H1 (cell line): ENCODE results near the gene PTDSS2. TPM values are rescaled to one million over a fixed set of nuclear protein-coding genes. Genes with fewer than 3 reads are reported as not detected.

Source experiments
- CTCF ChIA-PET: fragments of 300-600 bp; sonication (Branson Sonifier 250); formaldehyde crosslinking; loops from one replicate; lab custom pipeline; 2021; ENCODE audit not compliant: partially characterized antibody; lab: Charles Lee
- POLR2A ChIA-PET: fragments of 300-600 bp; sonication (Branson Sonifier 250); formaldehyde crosslinking; loops from one replicate; lab custom pipeline; 2021; ENCODE audit warnings: inconsistent platforms; ENCODE audit not compliant: partially characterized antibody; lab: Charles Lee
- DNase-seq, 2 experiments: peaks; one replicate each; pipeline versions ENCODE4 v3.0.0 to v3.0.0-alpha.2; 2010 to 2022; ENCODE audit warnings: low spot score in 2 of 2, low read depth in 1 of 2, mixed read lengths in 1 of 2
- FAIRE-seq: peaks from 2 replicates; lab custom pipeline; 2011; peaks lifted over from hg19 to GRCh38; lab: Jason Lieb, UNC
- H2AFZ ChIP-seq: 2 replicates; pipeline ENCODE4 v1.8.1; 2012; ENCODE audit warnings: low read length, inconsistent platforms
- H2AK5ac ChIP-seq: 2 replicates; pipeline ENCODE4 v1.6.1; 2013; ENCODE audit warnings: low read depth, low read length
- H2BK120ac ChIP-seq: replicated peaks from 2 replicates; pipeline ENCODE3; 2013; ENCODE audit warnings: low read depth, low read length, inconsistent platforms
- H2BK12ac ChIP-seq: 2 replicates; pipeline ENCODE4 v1.6.1; 2013; ENCODE audit warnings: low read depth, low read length
- H2BK15ac ChIP-seq: 2 replicates; pipeline ENCODE4 v1.6.1; 2013; ENCODE audit warnings: low read length
- H2BK20ac ChIP-seq: 2 replicates; pipeline ENCODE4 v1.6.1; 2013; ENCODE audit warnings: low read length
- H2BK5ac ChIP-seq: 2 replicates; pipeline ENCODE4 v1.6.1; 2013; ENCODE audit warnings: low read depth, low read length
- H3K14ac ChIP-seq: 2 replicates; pipeline ENCODE4 v1.6.1; 2013; ENCODE audit warnings: inconsistent platforms; ENCODE audit not compliant: insufficient read length
- H3K18ac ChIP-seq: 2 replicates; pipeline ENCODE4 v1.6.1; 2013; ENCODE audit warnings: low read length; ENCODE audit errors: extremely low read depth
- H3K23ac ChIP-seq: 2 replicates; pipeline ENCODE4 v1.6.1; 2013; ENCODE audit warnings: inconsistent platforms; ENCODE audit not compliant: insufficient read length
- H3K23me2 ChIP-seq: 2 replicates; pipeline ENCODE4 v1.6.1; 2013; ENCODE audit warnings: low read depth, low read length
- H3K27ac ChIP-seq: 2 replicates; pipeline ENCODE4 v1.6.1; 2011; ENCODE audit warnings: low read depth, low read length, inconsistent platforms
- H3K27me3 ChIP-seq, 4 experiments: replicated peaks in 1 of 4; 1 replicate in 1 of 4; 2 replicates in 3 of 4; pipeline versions ENCODE4 v1.6.1 to v1.8.1; 2011 to 2013; ENCODE audit warnings: low read length in 3 of 4, mild to moderate bottlenecking in 3 of 4, inconsistent platforms in 2 of 4, mixed read lengths in 2 of 4, moderate library complexity in 1 of 4; ENCODE audit not compliant: control insufficient read depth in 3 of 4, insufficient read depth in 3 of 4; ENCODE audit errors: extremely low read depth in 1 of 4
- H3K36me3 ChIP-seq, 4 experiments: 2 replicates each; pipeline versions ENCODE4 v1.6.1 to v1.8.1; 2011 to 2013; ENCODE audit warnings: mild to moderate bottlenecking in 4 of 4, low read length in 3 of 4, moderate library complexity in 2 of 4, control low read depth in 1 of 4, inconsistent platforms in 1 of 4; ENCODE audit not compliant: insufficient read depth in 4 of 4, control insufficient read depth in 2 of 4
- H3K4ac ChIP-seq: replicated peaks from 2 replicates; pipeline ENCODE3; 2013; ENCODE audit warnings: low read length, low read depth, mixed read lengths, inconsistent platforms; ENCODE audit not compliant: insufficient read length
- H3K4me1 ChIP-seq, 4 experiments: replicated peaks in 1 of 4; 1 replicate in 1 of 4; 2 replicates in 3 of 4; pipeline versions ENCODE4 v1.6.1 to v1.8.1; 2011 to 2013; ENCODE audit warnings: low read length in 3 of 4, inconsistent platforms in 2 of 4, mixed read lengths in 1 of 4; ENCODE audit not compliant: insufficient read depth in 4 of 4, control insufficient read depth in 3 of 4
- H3K4me2 ChIP-seq, 2 experiments: 2 replicates each; pipeline versions ENCODE4 v1.6.1 to v1.8.1; 2011 to 2013; ENCODE audit warnings: low read depth in 2 of 2, low read length in 2 of 2, control low read depth in 1 of 2, inconsistent platforms in 1 of 2, mild to moderate bottlenecking in 1 of 2; ENCODE audit not compliant: insufficient read depth in 1 of 2
- H3K4me3 ChIP-seq, 4 experiments: fragments of 200-600, 300-600 bp in 1 of 4; sonication (generic), shearing (Covaris generic), sonication (Bioruptor Twin) in 1 of 4; 2 replicates each; pipeline versions ENCODE4 v1.5.1 to v1.8.1; 2011 to 2016; ENCODE audit warnings: low read length in 4 of 4, low read depth in 3 of 4, control low read depth in 2 of 4, inconsistent platforms in 2 of 4, mild to moderate bottlenecking in 2 of 4, mixed read lengths in 1 of 4, moderate library complexity in 1 of 4; ENCODE audit not compliant: insufficient read depth in 2 of 4; ENCODE audit errors: extremely low read depth in 1 of 4
- H3K56ac ChIP-seq: replicated peaks from 2 replicates; pipeline ENCODE3; 2013; ENCODE audit warnings: low read depth, mild to moderate bottlenecking, mixed read lengths, low read length, inconsistent platforms; ENCODE audit not compliant: insufficient read length
- H3K79me1 ChIP-seq: 2 replicates; pipeline ENCODE4 v1.6.1; 2013; ENCODE audit warnings: low read depth, low read length, control low read depth
- H3K79me2 ChIP-seq, 2 experiments: 2 replicates each; pipeline versions ENCODE4 v1.6.1 to v1.8.1; 2012 to 2013; ENCODE audit warnings: low read length in 2 of 2, mild to moderate bottlenecking in 2 of 2, inconsistent platforms in 1 of 2; ENCODE audit not compliant: insufficient read depth in 2 of 2, control insufficient read depth in 1 of 2
- H3K9ac ChIP-seq, 4 experiments: replicated peaks in 1 of 4; 1 replicate in 1 of 4; 2 replicates in 3 of 4; pipeline versions ENCODE4 v1.6.1 to v1.8.1; 2011 to 2013; ENCODE audit warnings: low read depth in 3 of 4, low read length in 3 of 4, control low read depth in 2 of 4, mild to moderate bottlenecking in 2 of 4, moderate library complexity in 2 of 4, inconsistent platforms in 1 of 4; ENCODE audit errors: extremely low read depth in 1 of 4
- H3K9me3 ChIP-seq, 2 experiments: 2 replicates each; pipeline versions ENCODE4 v1.6.1 to v1.8.1; 2012 to 2013; ENCODE audit warnings: mild to moderate bottlenecking in 2 of 2, moderate library complexity in 2 of 2, control low read depth in 1 of 2, inconsistent platforms in 1 of 2, low read depth in 1 of 2, low read length in 1 of 2, mixed read lengths in 1 of 2; ENCODE audit not compliant: insufficient read depth in 2 of 2
- H4K20me1 ChIP-seq, 2 experiments: replicated peaks in 1 of 2; 2 replicates each; pipeline versions ENCODE3 to v1.8.1; 2011 to 2013; ENCODE audit warnings: inconsistent platforms in 2 of 2, low read length in 2 of 2, mild to moderate bottlenecking in 1 of 2; ENCODE audit not compliant: insufficient read depth in 2 of 2, control insufficient read depth in 1 of 2
- H4K5ac ChIP-seq: 2 replicates; pipeline ENCODE4 v1.6.1; 2013; ENCODE audit warnings: low read length, low read depth, mixed read lengths, inconsistent platforms; ENCODE audit not compliant: insufficient read length
- H4K8ac ChIP-seq: 2 replicates; pipeline ENCODE4 v1.8.0; 2013; ENCODE audit warnings: mild to moderate bottlenecking, moderate library complexity, low read length, inconsistent platforms; ENCODE audit not compliant: insufficient read depth; ENCODE audit errors: extremely low read depth
- H4K91ac ChIP-seq: replicated peaks from 2 replicates; pipeline ENCODE3; 2013; ENCODE audit warnings: low read length, mixed read lengths, inconsistent platforms; ENCODE audit not compliant: insufficient read length
- WGBS, 2 experiments: shearing (Covaris generic) in 1 of 2; methylation state at CpG; one replicate each; pipeline versions ENCODE4 v1.1.6 to v1.1.7; 2013 to 2015; ENCODE audit warnings: low lambda C conversion rate in 2 of 2, mixed read lengths in 2 of 2, inconsistent platforms in 1 of 2, low coverage in 1 of 2, missing lambda C conversion rate in 1 of 2; ENCODE audit not compliant: insufficient replicate concordance in 2 of 2, insufficient coverage in 1 of 2, insufficient read length in 1 of 2; ENCODE audit errors: extremely low coverage in 1 of 2, missing lambda C conversion rate in 1 of 2; 5-methylcytosine and 5-hydroxymethylcytosine counted together
- polyA plus RNA-seq, 7 experiments: library from polyadenylated mRNA; depleted of rRNA in 3 of 7; stranded (reverse) in 5 of 7; unstranded in 2 of 7; fragments of >200 nt in 5 of 7; fragments of 200-250 nt in 2 of 7; gene quantifications; 1 replicate in 5 of 7; 2 replicates in 1 of 7; 4 replicates in 1 of 7; pipeline versions ENCODE4 v1.2.1 to v1.2.3, GENCODE V29; 2011 to 2013; ENCODE audit warnings: missing spikeins in 2 of 7, mixed read lengths in 2 of 7
- total RNA-seq: library from RNA; stranded (reverse); fragmentation: NEBNext Ultra II Directional; extraction: Animal tissue kit (Norgen Biotek cat#: 25700); gene quantifications from 2 replicates; pipeline ENCODE4 v1.2.1, GENCODE V29; 2021
- TF ChIP-seq, protein P1 (sequence below): IDR thresholded peaks from 2 replicates; pipeline ENCODE4 v1.6.1; 2011; ENCODE audit warnings: low read length, improper control_type of control experiment

PTDSS2 gene
- total and polyA plus RNA-seq, 2 of the 8 experiments (the other 6 are each of a cell fraction or from before 2014, with no cell fraction given): 48.7 to 68.2 TPM

DNA sequence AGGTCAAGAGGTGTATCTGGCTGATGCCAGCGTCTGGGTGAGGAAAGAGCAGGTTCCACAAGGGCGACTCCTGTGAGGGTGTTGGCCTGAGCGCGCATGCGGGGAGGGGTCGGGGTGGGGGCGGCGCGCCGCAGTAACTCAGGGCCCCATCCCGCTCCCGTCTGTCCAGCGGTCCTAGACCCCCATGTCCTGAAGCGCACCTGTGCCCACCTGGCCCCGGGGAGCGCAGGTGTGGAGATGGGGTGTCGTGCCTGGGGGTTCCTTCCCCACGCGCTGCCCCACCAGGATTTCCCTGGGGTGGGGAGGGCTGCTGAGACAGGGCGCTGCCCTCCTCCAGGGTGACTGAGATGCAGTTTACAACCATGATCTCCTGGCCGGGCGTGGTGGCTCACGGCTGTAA is 36.1 kb downstream of the PTDSS2 start:
- H2BK20ac ChIP-seq: no peak overlapping the region
- no peak overlapping the region for H3K27ac ChIP-seq
- H2BK15ac ChIP-seq: no peak overlapping the region
- H2BK5ac ChIP-seq: no peak overlapping the region
- H3K18ac ChIP-seq: no peak overlapping the region
- no peaks in the 10 kb centered on the region for H3K23me2 ChIP-seq
- no peak overlapping the region for H4K5ac ChIP-seq
- H3K23ac ChIP-seq: no peak overlapping the region
- no peaks in the 10 kb centered on the region for H3K27me3 ChIP-seq
- H2AK5ac ChIP-seq: no peak overlapping the region
- peaks cover 0 to 19% of the 10 kb centered on the region in 2 experiments; a peak in 1 of 4 replicates for H3K79me2 ChIP-seq
- peaks cover 13% of the 10 kb centered on the region for H3K79me1 ChIP-seq
- POLR2A ChIA-PET: interaction anchor here (0.8 kb wide), 1 partner anchor 10 kb away, joined by 3 read pairs; no protein-coding TSS in a partner anchor
- no peak overlapping the region for H3K9ac ChIP-seq
- WGBS, 2 experiments: 97% methylated on average over 9 of the region's 23 CpGs; no CpG with 5 or more reads in 1 of the 2 experiments
- no peak overlapping the region for H3K14ac ChIP-seq
- CTCF ChIA-PET: interaction anchor here (0.7 kb wide), 1 partner anchor 276 kb away, joined by 3 read pairs; no protein-coding TSS in a partner anchor
- no peak overlapping the region for H2BK12ac ChIP-seq
- peaks cover 0 to 15% (median 3%) of the 10 kb centered on the region in 4 experiments; a peak in 5 of 8 replicates for H3K36me3 ChIP-seq
- H4K8ac ChIP-seq: no peak overlapping the region
- TF ChIP-seq, protein P1, sequence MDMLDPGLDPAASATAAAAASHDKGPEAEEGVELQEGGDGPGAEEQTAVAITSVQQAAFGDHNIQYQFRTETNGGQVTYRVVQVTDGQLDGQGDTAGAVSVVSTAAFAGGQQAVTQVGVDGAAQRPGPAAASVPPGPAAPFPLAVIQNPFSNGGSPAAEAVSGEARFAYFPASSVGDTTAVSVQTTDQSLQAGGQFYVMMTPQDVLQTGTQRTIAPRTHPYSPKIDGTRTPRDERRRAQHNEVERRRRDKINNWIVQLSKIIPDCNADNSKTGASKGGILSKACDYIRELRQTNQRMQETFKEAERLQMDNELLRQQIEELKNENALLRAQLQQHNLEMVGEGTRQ: no peak
- TF ChIP-seq, all 59 proteins: peak for 0
- Histone ChIP-seq H4K20me1 (peaks cover 1 to 9% of the 10 kb centered on the region in 2 experiments), H3K4me2 (no peak overlapping the region), H3K4me3 (no peak overlapping the region), H3K4ac (no peak overlapping the region), H3K4me1 (no peaks in the 10 kb centered on the region), H4K91ac (no peak overlapping the region), H2AFZ (no peak overlapping the region), H3K56ac (no peak overlapping the region), H3K9me3 (peaks cover 0 to 10% of the 10 kb centered on the region in 2 experiments; a peak in 1 of 4 replicates), H2BK120ac (no peak overlapping the region)
- DNase-seq (no peak), FAIRE-seq (no peak)
